ENCODE data around the gene TSSK2. TPM values are rescaled to one million over a fixed set of nuclear protein-coding genes. Genes with fewer than 3 reads are reported as not detected.

TSSK2 gene
- polyA plus RNA-seq, 1 donor (not counting 4 experiments of a cell fraction or from before 2014, with no cell fraction given): not detected

- Histone ChIP-seq H3K9me3 (ENCODE audit: control insufficient read depth, low read depth, low read length) (no peaks in the 10 kb centered on the region), H3K4me2 (ENCODE audit: control insufficient read depth, extremely low read depth, insufficient read depth, low read depth, low read length) (no peak overlapping the region), H2AFZ (ENCODE audit: control insufficient read depth, low read length) (no peak overlapping the region), H3K36me3 (ENCODE audit: control insufficient read depth in 2 of 2, extremely low read depth in 1 of 2, insufficient read depth in 2 of 2, low read length in 2 of 2) (peaks cover 14 to 15% of the 10 kb centered on the region in 2 experiments), H3K79me2 (ENCODE audit: control insufficient read depth, insufficient read depth, low read length) (peaks cover 9% of the 10 kb centered on the region), H3K9ac (ENCODE audit: control insufficient read depth, extremely low read depth, insufficient read depth, low read length) (no peak overlapping the region), H3K27me3 (ENCODE audit: control insufficient read depth, extremely low read depth, insufficient read depth, low read length) (no peaks in the 10 kb centered on the region), H4K20me1 (ENCODE audit: control insufficient read depth, extremely low read depth, insufficient read depth, low read length) (peaks cover 4% of the 10 kb centered on the region), H3K4me3 (ENCODE audit: control insufficient read depth in 2 of 3, extremely low read depth in 1 of 3, insufficient read depth in 2 of 3, low read depth in 1 of 3, low read length in 3 of 3) (no peak overlapping the region), H3K4me1 (ENCODE audit: control insufficient read depth, extremely low read depth, insufficient read depth, low read length) (peaks cover 10% of the 10 kb centered on the region), H3K27ac (ENCODE audit: control insufficient read depth, insufficient read depth, low read length) (no peak overlapping the region), H3K9me1 (ENCODE audit: control insufficient read depth, extremely low read depth, insufficient read depth, low read length) (no peaks in the 10 kb centered on the region)
- no peak for TF ChIP-seq CTCF (optimal IDR thresholded peaks at IDR 0.05 in 1 of 3, IDR thresholded peaks at IDR 0.05 in 1 of 3, conservative IDR thresholded peaks at IDR 0.05 in 1 of 3; ENCODE audit: extremely low read depth in 1 of 3, insufficient read depth in 2 of 3, low read length in 3 of 3)
- no peak for TF ChIP-seq EZH2 (IDR thresholded peaks at IDR 0.05; ENCODE audit: low read length)
- no peak for FAIRE-seq
- dilution Hi-C loops (cut with MboI; ENCODE audit: extremely low pct_ligation_motif_present, low sequenced_read_pairs): no loop called here
- no peak for DNase-seq (ENCODE audit: low read depth, low spot score)
These were observed 40.9 kb upstream of the TSSK2 start for GRCh38 chr22:19090183-19090582.

- no peaks in the 10 kb centered on the region for H3K9me3 ChIP-seq (ENCODE audit: control insufficient read depth, low read depth, low read length)
- no peaks in the 10 kb centered on the region for H3K27me3 ChIP-seq (ENCODE audit: control insufficient read depth, extremely low read depth, insufficient read depth, low read length)
- H3K36me3 ChIP-seq (ENCODE audit: control insufficient read depth in 2 of 2, extremely low read depth in 1 of 2, insufficient read depth in 2 of 2, low read length in 2 of 2): peaks cover 14 to 15% of the 10 kb centered on the region in 2 experiments
- no peak overlapping the region for H3K9ac ChIP-seq (ENCODE audit: control insufficient read depth, extremely low read depth, insufficient read depth, low read length)
- H3K9me1 ChIP-seq (ENCODE audit: control insufficient read depth, extremely low read depth, insufficient read depth, low read length): no peaks in the 10 kb centered on the region
- H4K20me1 ChIP-seq (ENCODE audit: control insufficient read depth, extremely low read depth, insufficient read depth, low read length): peaks cover 4% of the 10 kb centered on the region
- H2AFZ ChIP-seq (ENCODE audit: control insufficient read depth, low read length): no peak overlapping the region
- TF ChIP-seq CTCF (optimal IDR thresholded peaks at IDR 0.05 in 1 of 3, IDR thresholded peaks at IDR 0.05 in 1 of 3, conservative IDR thresholded peaks at IDR 0.05 in 1 of 3; ENCODE audit: extremely low read depth in 1 of 3, insufficient read depth in 2 of 3, low read length in 3 of 3) (no peak), EZH2 (IDR thresholded peaks at IDR 0.05; ENCODE audit: low read length) (no peak)
- peaks cover 10% of the 10 kb centered on the region for H3K4me1 ChIP-seq (ENCODE audit: control insufficient read depth, extremely low read depth, insufficient read depth, low read length)
- DNase-seq (ENCODE audit: low read depth, low spot score) (no peak), FAIRE-seq (no peak)
- no peak overlapping the region for H3K4me2 ChIP-seq (ENCODE audit: control insufficient read depth, extremely low read depth, insufficient read depth, low read depth, low read length)
- no peak overlapping the region for H3K4me3 ChIP-seq (ENCODE audit: control insufficient read depth in 2 of 3, extremely low read depth in 1 of 3, insufficient read depth in 2 of 3, low read depth in 1 of 3, low read length in 3 of 3)
- peaks cover 8% of the 10 kb centered on the region for H3K79me2 ChIP-seq (ENCODE audit: control insufficient read depth, insufficient read depth, low read length)
- no peak overlapping the region for H3K27ac ChIP-seq (ENCODE audit: control insufficient read depth, insufficient read depth, low read length)
- dilution Hi-C loops (cut with MboI; ENCODE audit: extremely low pct_ligation_motif_present, low sequenced_read_pairs): no loop called here
These were observed 40.5 kb upstream of the TSSK2 start for GRCh38 chr22:19090586-19091127.

All from keratinocyte (primary cell).